OCI-LY3 (cell line): ENCODE measurements around the gene CCNT2.

ENCODE experiments used
- EZH2phosphoT487 ChIP-seq: fragments of 200-600 bp; shearing (Covaris generic); IDR thresholded peaks from 2 replicates; pipeline ENCODE4 v1.6.1; 2018; ENCODE audit warnings: antibody characterized with exemption, mixed run types, low read depth
- TF ChIP-seq, protein P1 (sequence below): fragments of 200-600, 300-600 bp; sonication (generic); IDR thresholded peaks from 2 replicates; pipeline ENCODE4 v1.5.1; 2014; ENCODE audit warnings: antibody characterized with exemption, low read length, low read depth

DNA sequence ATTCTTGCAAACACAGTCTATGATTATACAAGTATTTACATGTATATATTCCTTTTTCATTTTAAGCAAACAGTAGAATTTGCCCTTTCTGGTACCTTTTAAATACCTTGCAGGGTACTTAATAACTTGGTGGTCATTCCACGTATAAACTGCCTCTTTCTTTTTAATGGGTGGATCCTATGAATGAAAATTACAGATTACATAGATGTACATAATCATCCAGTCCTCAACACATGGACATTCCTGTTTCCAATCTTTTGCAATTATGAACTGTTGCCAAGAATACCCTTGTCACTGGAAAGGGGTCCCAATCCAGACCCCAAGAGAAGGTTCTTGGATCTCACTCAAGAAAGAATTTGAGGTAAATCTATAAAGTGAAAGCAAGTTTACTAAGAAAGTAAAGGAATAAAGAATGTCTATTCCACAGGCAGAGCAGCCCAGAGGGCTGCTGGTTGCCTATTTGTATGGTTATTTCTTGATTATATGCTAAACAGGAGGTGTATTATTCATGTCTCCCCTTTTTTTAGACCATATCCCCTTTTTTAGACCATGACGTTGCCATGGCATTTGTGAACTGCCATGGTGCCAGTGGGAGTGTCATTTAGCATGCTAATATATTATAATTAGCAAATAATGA is 7.7 kb upstream of the CCNT2 start:
- TF ChIP-seq EZH2phosphoT487, result no peak
- TF ChIP-seq, protein P1, sequence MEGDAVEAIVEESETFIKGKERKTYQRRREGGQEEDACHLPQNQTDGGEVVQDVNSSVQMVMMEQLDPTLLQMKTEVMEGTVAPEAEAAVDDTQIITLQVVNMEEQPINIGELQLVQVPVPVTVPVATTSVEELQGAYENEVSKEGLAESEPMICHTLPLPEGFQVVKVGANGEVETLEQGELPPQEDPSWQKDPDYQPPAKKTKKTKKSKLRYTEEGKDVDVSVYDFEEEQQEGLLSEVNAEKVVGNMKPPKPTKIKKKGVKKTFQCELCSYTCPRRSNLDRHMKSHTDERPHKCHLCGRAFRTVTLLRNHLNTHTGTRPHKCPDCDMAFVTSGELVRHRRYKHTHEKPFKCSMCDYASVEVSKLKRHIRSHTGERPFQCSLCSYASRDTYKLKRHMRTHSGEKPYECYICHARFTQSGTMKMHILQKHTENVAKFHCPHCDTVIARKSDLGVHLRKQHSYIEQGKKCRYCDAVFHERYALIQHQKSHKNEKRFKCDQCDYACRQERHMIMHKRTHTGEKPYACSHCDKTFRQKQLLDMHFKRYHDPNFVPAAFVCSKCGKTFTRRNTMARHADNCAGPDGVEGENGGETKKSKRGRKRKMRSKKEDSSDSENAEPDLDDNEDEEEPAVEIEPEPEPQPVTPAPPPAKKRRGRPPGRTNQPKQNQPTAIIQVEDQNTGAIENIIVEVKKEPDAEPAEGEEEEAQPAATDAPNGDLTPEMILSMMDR, result no peak
